K562 (cell line): ENCODE results near the gene NDST3. TPM values are rescaled to one million over a fixed set of nuclear protein-coding genes. Genes with fewer than 3 reads are reported as not detected.

ENCODE experiments used
- CBX5 ChIP-seq: IDR thresholded peaks from 2 replicates; pipeline ENCODE4 v1.6.1; 2014; ENCODE audit warnings: low read depth, borderline replicate concordance
- CEBPB ChIP-seq: fragments of 450-650 bp; IDR thresholded peaks from 2 replicates; pipeline ENCODE4 v1.6.1; 2016; ENCODE audit warnings: missing genetic modification characterization, missing compliant biosample characterization
- ESRRA ChIP-seq: fragments of 450-650 bp; IDR thresholded peaks from 2 replicates; pipeline ENCODE4 v1.6.1; 2014; ENCODE audit warnings: low read depth, mild to moderate bottlenecking, moderate library complexity, borderline replicate concordance
- FOSL1 ChIP-seq: fragments of 200-800 bp; sonication (Bioruptor generic); conservative IDR thresholded peaks from 2 replicates; pipeline ENCODE4 v1.6.1; 2016; ENCODE audit warnings: missing genetic modification characterization, missing compliant biosample characterization
- FOXM1 ChIP-seq, 2 experiments: fragments of 450-650 bp in 1 of 2; sonication (generic) in 1 of 2; formaldehyde crosslinking in 1 of 2; IDR thresholded peaks; 2 replicates each; pipeline versions ENCODE4 v1.6.1 to v1.9.0; 2017 to 2022; ENCODE audit warnings: low read depth in 2 of 2, mild to moderate bottlenecking in 2 of 2, missing genetic modification reagents in 1 of 2, moderate library complexity in 1 of 2
- L3MBTL2 ChIP-seq: fragments of 450-650 bp; IDR thresholded peaks from 2 replicates; pipeline ENCODE4 v1.6.1; 2016; ENCODE audit warnings: mild to moderate bottlenecking, moderate library complexity
- MAX ChIP-seq: sonication (generic); formaldehyde crosslinking; IDR thresholded peaks from 2 replicates; pipeline ENCODE4 v1.9.0; 2022; ENCODE audit warnings: mild to moderate bottlenecking, missing genetic modification reagents
- NR2C2 ChIP-seq, 2 experiments: fragments of 200-800 bp in 1 of 2; sonication (Bioruptor generic) in 1 of 2; sonication (generic) in 1 of 2; formaldehyde crosslinking in 1 of 2; IDR thresholded peaks; 2 replicates each; pipeline versions ENCODE4 v1.6.1 to v1.8.0; 2016 to 2022; ENCODE audit warnings: mild to moderate bottlenecking in 1 of 2, missing compliant biosample characterization in 1 of 2, missing genetic modification characterization in 1 of 2, missing genetic modification reagents in 1 of 2
- RNF2 ChIP-seq: sonication (generic); IDR thresholded peaks from 2 replicates; pipeline ENCODE4 v1.6.1; 2016
- SMARCA4 ChIP-seq: fragments of 450-650 bp; IDR thresholded peaks from 2 replicates; pipeline ENCODE4 v1.6.1; 2016
- SREBF1 ChIP-seq: fragments of 150-350 bp; IDR thresholded peaks from 2 replicates; pipeline ENCODE4 v1.6.1; 2014; ENCODE audit warnings: antibody characterized with exemption, low read depth, low read length, borderline replicate concordance
- SREBF2 ChIP-seq: sonication (generic); formaldehyde crosslinking; IDR thresholded peaks from 2 replicates; pipeline ENCODE4 v1.4.0; 2020; ENCODE audit warnings: mild to moderate bottlenecking, missing genetic modification reagents
- TFE3 ChIP-seq: fragments of 450-650 bp; formaldehyde crosslinking; IDR thresholded peaks from 2 replicates; pipeline ENCODE4 v1.4.0; 2020; ENCODE audit warnings: mild to moderate bottlenecking, mixed read lengths
- TOE1 ChIP-seq, 2 experiments: fragments of 450-650 bp in 1 of 2; sonication (generic) in 1 of 2; formaldehyde crosslinking in 1 of 2; IDR thresholded peaks; 2 replicates each; pipeline versions ENCODE4 v1.7.1 to v1.8.0; 2016 to 2022; ENCODE audit warnings: borderline replicate concordance in 2 of 2, mild to moderate bottlenecking in 2 of 2, antibody characterized with exemption in 1 of 2, inconsistent platforms in 1 of 2, low read depth in 1 of 2, missing genetic modification reagents in 1 of 2, moderate library complexity in 1 of 2
- TSC22D4 ChIP-seq: fragments of 450-650 bp; IDR thresholded peaks from 2 replicates; pipeline ENCODE4 v1.6.1; 2016; ENCODE audit warnings: missing genetic modification characterization, missing biosample characterization, control low read depth
- polyA plus RNA-seq, 8 experiments: library from polyadenylated mRNA; depleted of rRNA in 4 of 8; stranded (reverse) in 5 of 8; unstranded in 3 of 8; fragments of >200 nt; fragmentation: Nextera tagmentation in 2 of 8; fragmentation: Illumina TruSeq in 1 of 8; extraction: Ambion mirVana in 2 of 8; extraction: Trizol in 1 of 8; gene quantifications; 2 replicates each; pipeline versions ENCODE4 v1.2.1 to v1.2.3, GENCODE V29; 2011 to 2014; ENCODE audit warnings: inconsistent platforms in 1 of 8, missing spikeins in 1 of 8
- total RNA-seq, 7 experiments: library from RNA; depleted of rRNA in 6 of 7; stranded (reverse); fragments of >200 nt in 6 of 7; fragmentation: Illumina TruSeq in 2 of 7; extraction: Trizol in 2 of 7; gene quantifications; 2 replicates each; pipeline versions ENCODE4 v1.2.1 to v1.2.3, GENCODE V29; 2011 to 2021; ENCODE audit warnings: low replicate concordance in 1 of 7
- TF ChIP-seq, protein P1 (sequence below): sonication (generic); formaldehyde crosslinking; IDR thresholded peaks from 2 replicates; pipeline ENCODE4 v1.9.0; 2022; ENCODE audit warnings: mild to moderate bottlenecking, missing genetic modification reagents
- TF ChIP-seq, protein P2 (sequence below), 2 experiments: IDR thresholded peaks; 2 replicates each; pipeline ENCODE4 v1.6.1; 2011; ENCODE audit warnings: borderline replicate concordance in 1 of 2, control low read depth in 1 of 2, low read depth in 1 of 2, low read length in 1 of 2, mild to moderate bottlenecking in 1 of 2, mixed read lengths in 1 of 2, moderate library complexity in 1 of 2; ENCODE audit not compliant: insufficient read depth in 1 of 2, insufficient read length in 1 of 2, poor library complexity in 1 of 2, severe bottlenecking in 1 of 2; ENCODE audit errors: extremely low read depth in 1 of 2
- TF ChIP-seq, protein P3 (sequence below): fragments of 250-450 bp; sonication (Bioruptor Pico); IDR thresholded peaks from 2 replicates; pipeline ENCODE4 v1.5.0; 2020; ENCODE audit warnings: mild to moderate bottlenecking, borderline replicate concordance
- TF ChIP-seq, protein P4 (sequence below): IDR thresholded peaks from 2 replicates; pipeline ENCODE4 v1.6.1; 2011; ENCODE audit not compliant: insufficient read length; ENCODE audit errors: extremely low read depth

Gene NDST3
- total and polyA plus RNA-seq, 9 of the 15 experiments (the other 6 are each of a cell fraction or from before 2014, with no cell fraction given) = not detected

DNA sequence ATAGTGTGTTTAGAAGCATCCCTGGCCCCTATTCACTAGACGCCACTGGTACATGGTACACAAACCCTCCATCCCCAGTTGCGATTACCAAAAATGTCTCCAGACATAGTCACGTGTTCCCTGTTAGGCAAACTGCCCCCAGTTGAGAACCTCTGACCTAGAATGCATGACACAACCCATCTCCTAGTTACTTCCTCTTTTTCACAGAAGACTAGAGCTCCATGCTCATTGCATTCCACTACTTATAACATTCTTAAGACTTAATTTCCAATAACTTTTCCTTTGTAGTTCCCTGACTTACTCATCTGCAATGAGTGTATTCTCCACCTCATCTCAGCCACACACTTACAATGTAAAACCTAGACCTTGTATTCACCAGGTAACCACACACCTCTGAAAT, 249.9 kb downstream of the NDST3 start (continued):
- TF ChIP-seq, protein P1, sequence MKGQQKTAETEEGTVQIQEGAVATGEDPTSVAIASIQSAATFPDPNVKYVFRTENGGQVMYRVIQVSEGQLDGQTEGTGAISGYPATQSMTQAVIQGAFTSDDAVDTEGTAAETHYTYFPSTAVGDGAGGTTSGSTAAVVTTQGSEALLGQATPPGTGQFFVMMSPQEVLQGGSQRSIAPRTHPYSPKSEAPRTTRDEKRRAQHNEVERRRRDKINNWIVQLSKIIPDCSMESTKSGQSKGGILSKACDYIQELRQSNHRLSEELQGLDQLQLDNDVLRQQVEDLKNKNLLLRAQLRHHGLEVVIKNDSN = peak; percentile 83
- TF ChIP-seq CBX5 = no peak
- TF ChIP-seq SMARCA4 = 0 out of 2 replicates have a peak, but pooled peaks have one; percentile 28
- TF ChIP-seq MAX (CRISPR knock-in tag) = peak; percentile 18; the same call in 1 of the 2 replicates
- TF ChIP-seq CEBPB (tag) = peak; percentile 81; the same call in 1 of the 2 replicates
- TF ChIP-seq NR2C2 (CRISPR knock-in tag; IDR thresholded peaks at IDR 0.05) = 0 out of 2 replicates have a peak, but pooled peaks have one; percentile 34
- TF ChIP-seq NR2C2 (tag; IDR thresholded peaks at IDR 0.05) = peak; percentile 71
- TF ChIP-seq, protein P2, sequence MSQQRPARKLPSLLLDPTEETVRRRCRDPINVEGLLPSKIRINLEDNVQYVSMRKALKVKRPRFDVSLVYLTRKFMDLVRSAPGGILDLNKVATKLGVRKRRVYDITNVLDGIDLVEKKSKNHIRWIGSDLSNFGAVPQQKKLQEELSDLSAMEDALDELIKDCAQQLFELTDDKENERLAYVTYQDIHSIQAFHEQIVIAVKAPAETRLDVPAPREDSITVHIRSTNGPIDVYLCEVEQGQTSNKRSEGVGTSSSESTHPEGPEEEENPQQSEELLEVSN (IDR thresholded peaks at IDR 0.05; ENCODE audit: borderline replicate concordance in 1 of 2, extremely low read depth in 1 of 2, insufficient read depth in 1 of 2, insufficient read length in 1 of 2, low read depth in 1 of 2, low read length in 1 of 2, poor library complexity in 1 of 2, severe bottlenecking in 1 of 2) = peak in 1 of 2 experiments; percentile 10
- TF ChIP-seq, protein P3, sequence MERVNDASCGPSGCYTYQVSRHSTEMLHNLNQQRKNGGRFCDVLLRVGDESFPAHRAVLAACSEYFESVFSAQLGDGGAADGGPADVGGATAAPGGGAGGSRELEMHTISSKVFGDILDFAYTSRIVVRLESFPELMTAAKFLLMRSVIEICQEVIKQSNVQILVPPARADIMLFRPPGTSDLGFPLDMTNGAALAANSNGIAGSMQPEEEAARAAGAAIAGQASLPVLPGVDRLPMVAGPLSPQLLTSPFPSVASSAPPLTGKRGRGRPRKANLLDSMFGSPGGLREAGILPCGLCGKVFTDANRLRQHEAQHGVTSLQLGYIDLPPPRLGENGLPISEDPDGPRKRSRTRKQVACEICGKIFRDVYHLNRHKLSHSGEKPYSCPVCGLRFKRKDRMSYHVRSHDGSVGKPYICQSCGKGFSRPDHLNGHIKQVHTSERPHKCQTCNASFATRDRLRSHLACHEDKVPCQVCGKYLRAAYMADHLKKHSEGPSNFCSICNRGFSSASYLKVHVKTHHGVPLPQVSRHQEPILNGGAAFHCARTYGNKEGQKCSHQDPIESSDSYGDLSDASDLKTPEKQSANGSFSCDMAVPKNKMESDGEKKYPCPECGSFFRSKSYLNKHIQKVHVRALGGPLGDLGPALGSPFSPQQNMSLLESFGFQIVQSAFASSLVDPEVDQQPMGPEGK (CRISPR knock-in tag) = no peak
- TF ChIP-seq, protein P4, sequence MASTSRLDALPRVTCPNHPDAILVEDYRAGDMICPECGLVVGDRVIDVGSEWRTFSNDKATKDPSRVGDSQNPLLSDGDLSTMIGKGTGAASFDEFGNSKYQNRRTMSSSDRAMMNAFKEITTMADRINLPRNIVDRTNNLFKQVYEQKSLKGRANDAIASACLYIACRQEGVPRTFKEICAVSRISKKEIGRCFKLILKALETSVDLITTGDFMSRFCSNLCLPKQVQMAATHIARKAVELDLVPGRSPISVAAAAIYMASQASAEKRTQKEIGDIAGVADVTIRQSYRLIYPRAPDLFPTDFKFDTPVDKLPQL = no peak
- TF ChIP-seq TOE1 (IDR thresholded peaks at IDR 0.05; ENCODE audit: borderline replicate concordance) = peak; percentile 85
- TF ChIP-seq TOE1 (CRISPR knock-in tag; IDR thresholded peaks at IDR 0.05; ENCODE audit: borderline replicate concordance, low read depth) = no peak
- TF ChIP-seq TFE3 (CRISPR knock-in tag) = peak; percentile 89
- TF ChIP-seq ESRRA = no peak
- no peak for TF ChIP-seq TSC22D4 (tag)
- no peak for TF ChIP-seq SREBF2 (CRISPR knock-in tag)
- TF ChIP-seq FOSL1 (tag) = peak; percentile 45
- no peak for TF ChIP-seq SREBF1
- peak; percentile 46; the same call in 1 of the 2 replicates for TF ChIP-seq FOXM1 (IDR thresholded peaks at IDR 0.05; ENCODE audit: low read depth)
- no peak for TF ChIP-seq FOXM1 (CRISPR knock-in tag; IDR thresholded peaks at IDR 0.05; ENCODE audit: low read depth)
- TF ChIP-seq L3MBTL2 = peak; percentile 37; the same call in 1 of the 2 replicates
- no peak for TF ChIP-seq RNF2
